Stimulated activated CD8-positive, alpha-beta memory T cell treated with anti-CD3 and anti-CD28 coated beads, Interleukin-15, amount 100 ng/mL, for 24 hours (primary cell): ENCODE measurements around the gene IQCN.

Experiments used
- DNase-seq: peaks from one replicate; pipeline ENCODE4 v3.0.0-alpha.2; 2020; ENCODE audit warnings: low read depth

Gene IQCN

GRCh38 chr19:18264137-18264854 lies 10.0 kb downstream of the IQCN start:
- no peak for DNase-seq

- no peak for DNase-seq
These were observed 10.7 kb downstream of the IQCN start for GRCh38 chr19:18263324-18264136.

DNA sequence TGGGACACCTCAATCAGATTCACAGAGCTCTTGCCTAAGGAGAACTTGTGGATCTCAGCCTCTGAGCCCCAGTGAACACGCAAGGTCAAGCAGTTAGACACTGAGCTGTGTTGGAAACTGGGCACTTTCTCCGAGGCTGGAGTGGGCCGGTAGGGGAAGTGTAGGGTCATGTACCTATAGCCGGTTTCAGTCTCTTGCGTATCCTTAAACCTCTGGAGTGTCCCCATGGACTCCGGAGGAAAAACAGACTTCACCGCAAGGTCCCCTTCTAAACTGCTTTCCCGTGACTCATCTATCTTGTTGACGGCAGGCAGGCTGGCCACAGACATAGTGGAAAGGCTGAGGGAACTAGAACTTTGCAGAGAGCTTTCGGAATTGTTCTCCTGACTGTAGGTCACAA lies 11.3 kb downstream of the IQCN start:
- DNase-seq = no peak

- no peak for DNase-seq
These were observed 12.1 kb downstream of the IQCN start for GRCh38 chr19:18262144-18262543.

GRCh38 chr19:18261474-18261873 lies 12.8 kb downstream of the IQCN start:
- DNase-seq = no peak

DNA sequence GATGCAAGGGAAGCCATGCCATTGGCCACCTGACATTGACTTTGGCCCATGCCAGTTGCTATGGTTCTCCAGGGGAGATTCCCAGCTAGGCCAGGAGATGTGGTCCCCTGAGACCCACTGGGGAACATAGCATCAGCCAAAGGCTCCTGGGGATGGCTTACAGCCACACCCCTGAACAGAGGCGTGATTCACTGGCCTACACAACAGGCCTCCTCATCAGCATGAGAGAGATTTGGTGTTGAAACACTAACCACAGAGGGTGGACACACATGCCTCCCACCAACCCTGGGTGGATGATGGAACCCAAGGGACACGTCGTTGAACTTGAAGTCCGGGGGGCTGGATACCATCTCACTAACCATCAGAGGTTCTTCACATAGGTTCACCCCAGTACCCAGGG lies 14.4 kb downstream of the IQCN start:
- no peak for DNase-seq

- DNase-seq = no peak
These were observed 16.5 kb downstream of the IQCN start for GRCh38 chr19:18257503-18258470.

DNA sequence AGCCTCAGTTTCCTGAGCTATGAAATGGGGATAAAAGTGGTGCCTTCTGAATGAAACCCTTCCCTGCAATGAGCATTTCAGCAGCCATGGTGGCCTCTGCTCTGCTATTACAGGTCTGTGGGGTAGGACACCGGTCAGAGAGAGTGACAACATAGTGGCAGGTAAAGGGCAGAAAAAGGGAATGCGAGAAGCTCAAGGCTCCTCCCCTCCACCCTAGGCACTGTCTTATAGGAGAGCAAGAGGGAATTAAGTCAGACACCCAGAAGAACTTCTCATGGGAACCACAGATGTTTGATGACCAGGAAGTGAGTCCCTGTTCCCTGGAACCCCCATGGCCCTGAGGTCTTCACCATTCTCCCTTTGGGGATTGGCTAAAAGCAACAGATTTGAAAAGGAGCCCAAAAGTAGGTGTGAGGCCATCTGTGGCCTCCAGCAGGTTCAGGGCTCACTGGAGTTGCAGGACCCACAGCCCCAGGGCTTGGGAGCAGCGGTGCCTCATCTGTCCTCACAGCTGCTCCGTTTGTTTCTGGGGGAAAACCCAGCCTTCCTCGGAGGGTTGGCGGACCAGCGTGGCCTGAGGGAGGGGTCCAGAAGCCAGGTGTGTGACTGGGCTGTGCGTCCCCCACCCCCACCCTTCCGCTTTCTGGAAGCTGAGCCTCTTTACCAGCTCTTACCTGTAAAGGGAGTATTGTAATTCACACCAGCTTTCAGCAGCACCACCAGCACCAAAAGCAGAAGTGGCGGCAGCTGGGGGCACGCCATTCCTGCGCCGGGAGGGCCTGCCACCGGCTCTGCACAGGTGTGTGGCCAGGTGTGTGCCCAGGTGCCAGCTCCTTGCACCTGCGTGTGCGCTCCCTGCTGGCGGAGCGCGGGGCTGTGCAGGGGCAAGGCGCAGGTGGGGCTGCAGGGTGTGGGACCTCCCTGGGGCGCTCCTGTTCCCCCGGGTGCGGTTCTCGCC lies 19.4 kb downstream of the IQCN start:
- DNase-seq = no peak

- no peak for DNase-seq
These were observed 20.5 kb downstream of the IQCN start for GRCh38 chr19:18253716-18254115.

GRCh38 chr19:18253130-18253529 lies 21.1 kb downstream of the IQCN start:
- DNase-seq = no peak

GRCh38 chr19:18252370-18252717 lies 21.9 kb downstream of the IQCN start:
- no peak for DNase-seq

DNA sequence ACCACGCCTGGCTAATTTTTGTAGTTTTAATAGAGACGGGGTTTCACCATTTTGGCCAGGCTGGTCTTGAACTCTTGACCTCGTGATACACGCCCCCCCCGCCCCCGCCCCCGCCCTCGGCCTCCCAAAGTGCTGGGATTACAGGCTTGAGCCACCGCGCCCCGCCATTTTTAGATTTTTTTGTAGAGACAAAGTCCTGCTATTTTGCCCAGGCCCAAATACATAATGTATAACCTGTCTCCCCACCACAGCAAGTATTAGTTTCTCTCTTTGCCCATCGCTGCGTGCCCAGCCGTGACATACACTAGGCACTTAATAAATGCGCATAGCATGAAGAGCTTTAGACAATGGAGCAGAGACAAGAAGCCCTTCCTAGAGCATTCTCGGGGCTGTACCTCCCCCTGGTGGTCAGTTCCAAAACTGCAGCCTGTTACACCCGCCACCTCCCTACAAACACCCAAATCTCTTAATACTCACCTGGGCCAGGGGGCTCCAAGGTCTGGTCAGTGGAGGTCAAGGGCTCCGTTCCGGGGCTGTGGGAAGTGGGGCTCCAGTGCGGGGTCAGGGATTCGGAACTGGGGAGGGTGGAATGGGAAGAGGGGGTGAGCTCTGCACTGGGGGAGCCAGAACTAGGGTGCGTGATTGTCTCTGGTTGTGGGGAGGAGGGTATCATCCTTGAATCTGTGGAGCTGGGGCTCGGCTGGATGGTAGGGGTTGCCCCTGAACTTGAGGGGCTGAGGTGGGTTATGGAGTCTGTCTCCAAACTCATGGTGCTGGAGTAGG lies 22.5 kb downstream of the IQCN start:
- peak; percentile 72 for DNase-seq

GRCh38 chr19:18249834-18250233 lies 24.4 kb downstream of the IQCN start:
- no peak for DNase-seq

DNA sequence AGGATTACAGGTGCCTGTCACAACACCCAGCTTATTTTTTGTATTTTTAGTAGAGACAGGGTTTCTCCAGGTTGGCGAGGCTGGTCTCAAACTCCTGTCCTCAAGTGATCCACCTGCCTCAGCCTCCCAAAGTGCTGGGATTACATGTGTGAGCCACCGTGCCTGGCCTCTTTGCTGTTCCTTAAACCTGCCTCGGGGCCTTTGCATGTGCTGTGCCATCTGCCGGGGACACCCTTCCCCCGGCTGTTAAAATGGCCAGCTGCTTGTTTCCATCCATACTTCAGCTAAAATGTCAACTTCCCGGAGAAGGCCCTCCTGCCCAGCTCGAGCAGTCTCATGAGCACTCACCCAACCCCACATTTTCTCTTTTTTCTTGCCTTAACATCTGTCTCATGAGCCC lies 29.0 kb downstream of the IQCN start:
- no peak for DNase-seq

DNA sequence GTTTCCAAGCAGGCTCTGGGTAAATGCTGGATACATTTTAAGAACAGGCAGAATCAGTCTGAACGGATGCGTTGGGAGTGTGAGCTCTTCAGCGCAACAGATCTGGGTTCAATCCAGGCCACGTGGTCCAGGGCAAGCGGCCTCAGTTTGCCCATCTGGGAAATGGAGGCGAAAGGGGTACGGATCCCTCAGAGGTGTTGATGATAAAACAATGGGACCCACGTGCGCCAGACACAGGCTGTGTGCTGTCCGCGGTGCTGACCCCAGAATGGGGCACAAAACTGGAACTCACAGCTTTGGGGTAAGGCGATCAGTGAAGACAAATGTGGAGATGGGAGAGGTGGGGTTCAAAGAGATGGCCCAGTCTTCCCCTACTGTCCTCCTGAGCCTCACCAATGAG lies 34.9 kb downstream of the IQCN start:
- no peak for DNase-seq

GRCh38 chr19:18234194-18234593 lies 40.1 kb downstream of the IQCN start:
- no peak for DNase-seq

DNA sequence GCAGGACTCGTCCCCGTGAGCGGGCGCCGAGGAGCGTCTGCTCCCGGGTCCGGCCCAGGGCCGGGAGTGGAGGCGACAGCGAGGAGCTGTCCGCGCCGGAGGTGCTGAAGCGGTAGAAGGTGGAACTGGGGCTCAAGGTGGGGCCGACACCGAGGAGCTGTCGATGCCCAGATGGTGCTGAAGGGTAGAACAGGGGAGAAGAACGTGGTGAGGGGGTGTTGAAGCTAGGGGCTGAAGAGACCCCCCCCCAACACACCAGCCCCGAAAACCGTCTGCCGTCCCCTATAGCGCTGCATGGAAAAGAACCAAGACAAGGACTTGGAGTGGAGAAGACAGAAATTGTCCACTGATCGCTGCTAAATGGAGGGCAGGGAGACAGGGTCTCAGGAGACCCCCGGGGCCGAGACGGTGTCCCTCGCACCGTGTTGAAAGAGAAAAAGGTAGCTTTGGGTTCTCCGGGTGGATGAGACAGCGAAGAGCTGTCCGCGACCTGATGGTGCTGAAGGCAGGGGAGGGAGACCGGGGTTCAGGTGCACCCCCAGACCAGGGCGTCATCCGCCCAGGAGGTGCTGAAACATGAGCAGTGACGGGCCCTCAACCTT lies 40.9 kb downstream of the IQCN start:
- DNase-seq = no peak

DNA sequence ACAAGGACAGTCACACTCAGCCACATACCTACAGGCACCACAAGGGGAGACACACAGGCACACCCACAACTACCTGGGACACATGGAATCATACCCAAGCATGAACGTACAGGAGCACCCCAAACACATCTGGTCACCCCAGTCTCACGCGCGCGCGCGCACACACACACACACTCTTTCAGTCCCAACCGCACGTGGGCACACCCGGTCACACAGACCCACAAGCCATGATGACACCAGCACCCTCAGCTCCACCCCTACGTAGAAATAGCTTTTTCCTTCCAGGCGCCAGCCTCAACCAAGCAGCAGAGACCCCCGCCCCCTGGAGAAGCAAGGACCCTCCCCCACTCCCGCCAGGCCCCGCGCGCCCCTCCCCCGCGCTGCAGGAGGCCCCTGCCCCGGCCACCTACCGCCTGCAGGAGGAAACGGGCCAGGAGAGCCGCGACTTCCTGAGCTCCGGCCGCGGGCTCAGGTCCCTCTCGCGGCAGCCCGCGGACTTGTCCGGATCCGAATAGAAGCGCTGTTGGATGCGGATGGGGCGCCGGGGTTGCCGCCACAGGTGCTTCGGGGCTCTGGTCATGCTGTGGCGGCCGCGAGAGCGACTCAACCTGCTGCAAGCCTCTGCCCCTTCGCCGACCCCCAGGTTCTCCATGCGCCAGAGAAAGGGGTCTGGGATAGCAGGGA lies 41.6 kb downstream of the IQCN start:
- DNase-seq = no peak

GRCh38 chr19:18231775-18232174 lies 42.5 kb downstream of the IQCN start:
- no peak for DNase-seq
